GM11168 (cell line): ENCODE measurements around the gene IL12A.

Experiments used
- in situ Hi-C: fragments of 300-500 bp; cut with MboI; formaldehyde crosslinking; loops from one replicate; pipeline ENCODE4 v1.12.0; 2022; ENCODE audit warnings: low sequenced_read_pairs; ENCODE audit not compliant: unreplicated experiment

Gene IL12A

DNA sequence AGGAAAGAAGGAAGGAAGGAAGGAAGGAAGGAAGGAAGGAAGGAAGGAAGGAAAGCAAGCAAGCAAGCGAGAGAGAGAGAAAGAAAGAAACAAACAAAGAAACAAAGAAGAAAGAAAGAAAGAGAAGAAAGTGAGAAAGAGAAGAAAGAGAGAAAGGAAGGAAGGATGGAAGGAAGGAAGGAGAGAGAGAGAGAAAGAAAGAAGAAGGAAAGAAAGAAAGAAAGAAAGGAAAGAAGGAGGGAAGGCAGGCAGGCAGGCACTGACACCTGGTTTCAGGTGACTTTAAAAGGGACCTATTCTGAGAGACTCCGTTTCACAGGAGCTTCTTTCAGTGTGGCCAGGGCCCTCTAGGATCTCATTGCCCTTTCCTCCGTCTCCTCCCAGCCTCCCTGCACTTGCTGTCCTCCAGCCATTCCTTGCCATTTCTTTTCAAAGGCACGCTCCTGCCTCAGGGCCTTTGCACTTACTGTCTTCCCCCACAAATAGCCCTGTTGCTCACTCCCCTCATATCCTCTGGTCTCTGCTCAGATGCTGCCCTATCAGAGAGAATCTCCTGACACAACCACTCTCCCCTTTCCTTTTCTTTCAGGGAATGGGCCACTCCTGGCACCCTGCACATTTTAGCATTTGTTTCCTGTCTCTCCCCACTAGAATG is 31.5 kb downstream of the IL12A start:
- in situ Hi-C loops = no loop called here

DNA sequence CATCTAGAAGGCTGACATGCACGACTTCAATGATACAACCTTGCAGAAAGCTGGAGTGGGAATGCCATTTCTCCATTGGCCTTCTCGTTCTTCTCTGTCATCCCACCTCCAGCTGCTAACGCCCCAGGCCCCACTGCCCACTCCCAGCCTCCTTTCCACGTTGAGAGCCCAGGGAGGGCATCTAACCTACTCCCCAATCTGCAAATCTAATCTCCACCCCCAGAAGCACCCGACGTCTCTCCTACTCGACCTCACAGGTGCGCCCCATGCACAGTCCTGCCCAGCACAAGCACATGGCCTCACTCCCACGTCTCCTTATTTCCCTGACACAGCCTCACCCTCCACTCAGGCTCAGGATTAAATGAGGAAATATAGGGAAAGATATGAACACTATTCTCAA is 33.4 kb downstream of the IL12A start:
- in situ Hi-C loops = no loop called here

DNA sequence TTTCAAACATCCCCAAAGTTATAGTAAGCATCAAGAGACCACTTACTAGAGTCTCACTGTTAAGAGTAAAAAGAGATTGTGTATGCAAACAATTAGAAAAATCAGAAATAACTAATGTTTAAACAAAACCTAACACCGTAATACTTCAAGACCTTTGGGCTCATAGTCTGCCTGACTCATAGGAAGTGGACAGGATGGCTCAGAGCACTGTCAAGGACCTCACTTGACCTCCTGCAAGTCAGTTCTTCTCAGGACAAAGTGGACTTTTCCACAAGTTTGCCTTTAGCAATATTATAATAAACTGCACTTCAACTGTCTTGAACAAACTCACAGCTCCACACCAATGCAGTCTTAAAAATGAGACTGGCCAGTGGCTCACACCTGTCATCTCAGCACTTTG is 34.8 kb downstream of the IL12A start:
- in situ Hi-C loops = no loop called here

DNA sequence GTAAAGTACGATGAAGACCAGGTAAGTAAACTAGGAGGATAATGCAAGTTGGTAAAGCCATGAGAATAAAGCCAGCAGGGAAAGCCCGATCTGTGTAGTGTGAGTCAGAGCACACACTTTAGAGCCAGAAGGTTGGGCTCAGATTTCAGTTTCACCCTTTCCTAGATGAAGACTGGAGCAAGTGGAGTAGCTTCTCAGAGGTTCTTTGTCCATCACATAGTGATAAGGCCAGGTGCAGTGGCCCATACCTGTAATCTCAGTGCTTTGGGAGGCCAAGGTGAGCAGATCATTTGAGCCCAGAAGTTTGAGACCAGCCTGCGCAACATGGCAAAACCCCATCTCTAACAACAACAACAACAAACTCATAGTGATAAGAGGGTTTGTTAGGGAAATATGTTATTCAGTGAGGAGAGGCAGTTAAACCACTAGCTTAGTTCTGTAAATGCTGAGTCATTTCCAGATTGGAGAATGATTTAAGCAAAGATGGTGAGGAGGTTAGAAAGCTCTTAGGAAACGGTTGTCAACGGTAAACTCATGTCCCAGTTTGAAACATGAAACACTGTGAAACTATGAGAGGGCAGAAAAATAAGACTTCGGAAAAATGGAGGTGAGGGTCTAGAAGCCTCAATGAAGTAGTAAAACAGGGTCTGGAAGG is 39.0 kb downstream of the IL12A start:
- in situ Hi-C loops = no loop called here

DNA sequence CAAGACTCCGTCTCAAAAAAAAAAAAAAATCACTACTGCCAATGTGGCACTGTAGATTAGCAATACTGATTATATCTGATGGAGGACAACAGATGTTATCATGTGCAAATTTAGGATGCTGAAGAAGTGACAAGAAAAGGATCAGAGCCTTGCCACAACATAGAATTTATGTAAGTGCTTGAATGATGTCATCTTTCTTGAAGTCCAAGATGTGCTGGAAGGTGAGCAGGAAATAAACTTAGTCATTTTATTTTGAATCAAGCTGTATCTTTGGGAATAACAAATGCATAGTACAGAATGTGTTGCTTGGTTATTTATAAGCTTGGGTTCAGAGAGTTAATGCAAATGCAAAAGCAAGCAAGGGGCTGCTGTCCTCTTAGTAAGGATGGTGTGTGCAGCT is 47.1 kb downstream of the IL12A start:
- in situ Hi-C loops = no loop called here

DNA sequence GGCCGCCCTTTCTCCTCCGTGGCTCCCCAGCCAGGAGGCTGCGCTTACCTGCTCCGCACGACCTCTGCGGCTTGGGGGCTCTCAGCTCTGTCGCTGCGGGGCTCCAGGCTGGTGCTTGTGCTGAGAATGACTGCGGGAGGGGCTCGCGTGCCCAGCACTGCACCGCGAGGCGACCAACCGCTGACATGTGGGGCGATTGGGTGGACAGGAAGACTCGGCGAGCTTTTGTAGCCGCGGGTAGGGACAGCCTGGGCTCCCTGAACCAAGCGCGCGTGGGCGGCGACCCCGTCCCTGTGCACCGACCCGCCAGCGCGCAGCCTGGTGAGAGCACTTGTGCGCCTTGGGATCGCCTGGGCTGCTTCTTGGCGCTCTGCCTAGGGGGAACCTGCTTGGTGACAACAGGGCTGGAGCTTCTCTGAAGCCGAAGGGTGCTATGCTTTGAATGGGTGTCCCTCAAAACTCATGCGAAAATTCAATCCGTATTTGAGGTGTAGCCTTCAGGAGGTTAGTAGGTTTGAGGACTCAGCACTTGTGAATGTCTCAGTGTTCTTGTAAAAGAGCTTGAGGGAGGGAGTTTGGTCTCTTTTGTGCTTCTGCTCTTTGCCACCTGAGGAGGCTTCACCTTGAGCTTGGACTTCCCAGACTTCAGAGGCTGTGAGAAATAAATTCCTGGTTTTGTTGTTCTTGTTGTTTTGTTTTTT is 50.4 kb downstream of the IL12A start:
- in situ Hi-C loops = no loop called here

DNA sequence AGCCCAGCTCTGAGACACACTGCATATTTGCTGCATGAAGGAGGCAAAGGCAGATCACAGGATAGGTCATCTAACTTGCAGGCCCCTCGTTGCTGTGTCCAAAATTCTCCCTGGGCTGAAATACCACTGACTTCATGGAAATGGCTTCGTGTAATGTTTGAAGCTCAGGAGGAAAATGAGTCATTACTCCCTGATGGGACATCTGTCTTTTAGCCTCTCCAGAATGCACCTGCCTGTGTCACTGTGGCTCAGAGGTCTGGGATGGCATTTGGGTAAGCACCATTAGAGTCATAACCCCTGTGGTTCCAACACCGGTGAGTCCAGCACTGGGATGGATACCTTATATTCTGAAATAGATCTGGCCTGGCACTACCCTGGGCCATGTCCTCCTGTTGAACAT is 51.5 kb downstream of the IL12A start:
- in situ Hi-C loops = no loop called here

DNA sequence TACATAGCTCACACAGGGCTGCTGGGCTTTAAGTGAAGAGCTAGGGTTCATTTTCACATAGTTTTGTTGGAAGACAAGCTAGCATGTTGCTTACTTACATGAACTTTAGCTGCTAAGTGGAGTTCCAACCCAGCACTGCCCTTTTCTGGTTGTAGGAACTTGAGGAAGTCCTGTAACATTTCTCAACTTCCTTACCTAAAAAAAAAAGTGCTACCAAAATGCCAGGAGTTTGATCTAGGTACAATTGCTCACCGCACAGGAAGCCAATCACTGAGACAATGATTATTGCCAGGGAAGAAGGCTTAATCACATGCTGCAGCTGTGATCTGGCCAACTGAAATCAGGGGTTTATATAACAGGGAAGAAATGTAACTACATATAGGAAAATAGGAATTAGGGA is 52.8 kb downstream of the IL12A start:
- in situ Hi-C loops = no loop called here

DNA sequence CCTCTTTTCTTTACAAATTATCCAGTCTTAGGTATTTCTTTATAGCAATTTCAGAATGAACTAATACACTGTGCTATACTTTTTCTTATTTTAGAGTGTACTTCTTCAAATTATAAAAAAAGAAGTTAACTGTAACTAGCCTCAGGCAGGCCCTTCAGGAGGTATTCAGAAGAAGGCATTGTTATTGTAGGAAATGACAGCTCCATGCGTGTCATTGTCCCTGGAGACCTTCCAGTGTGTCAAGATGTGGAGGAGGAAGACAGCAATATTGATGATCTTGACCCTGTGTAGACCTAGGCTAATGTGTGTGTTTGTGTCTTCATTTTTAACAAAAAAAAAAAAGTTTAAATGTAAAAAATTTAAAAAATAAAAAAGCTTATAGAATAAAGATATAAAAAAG is 55.5 kb downstream of the IL12A start:
- in situ Hi-C loops = no loop called here
